K562 (cell line): ENCODE results near the gene CCL5. TPM values are rescaled to one million over a fixed set of nuclear protein-coding genes. Genes with fewer than 3 reads are reported as not detected.

Source experiments
- CBFA2T2 ChIP-seq: fragments of 450-650 bp; conservative IDR thresholded peaks from 2 replicates; pipeline ENCODE4 v1.6.1; 2017; ENCODE audit warnings: mild to moderate bottlenecking
- CBFA2T3 ChIP-seq: fragments of 450-650 bp; IDR thresholded peaks from 2 replicates; pipeline ENCODE4 v1.6.1; 2017
- CGGBP1 ChIP-seq: fragments of 250-450 bp; sonication (Bioruptor Pico); IDR thresholded peaks from 2 replicates; pipeline ENCODE4 v1.9.0; 2021; ENCODE audit warnings: mild to moderate bottlenecking
- E2F4 ChIP-seq: sonication (generic); formaldehyde crosslinking; IDR thresholded peaks from 2 replicates; pipeline ENCODE4 v1.8.0; 2022; ENCODE audit warnings: mild to moderate bottlenecking, low read depth, missing genetic modification reagents
- FOS ChIP-seq: IDR thresholded peaks from 3 replicates; pipeline ENCODE4 v1.6.1; 2011; ENCODE audit not compliant: insufficient read length; ENCODE audit errors: extremely low read depth
- GTF2E2 ChIP-seq: fragments of 200-800 bp; sonication (Bioruptor generic); IDR thresholded peaks from 2 replicates; pipeline ENCODE4 v1.6.1; 2016; ENCODE audit warnings: missing genetic modification characterization, missing compliant biosample characterization
- HINFP ChIP-seq: fragments of 450-650 bp; conservative IDR thresholded peaks from 2 replicates; pipeline ENCODE4 v1.6.1; 2016; ENCODE audit warnings: missing genetic modification characterization, low read depth, mild to moderate bottlenecking, control low read depth, missing compliant biosample characterization
- HNRNPK ChIP-seq: fragments of 200-400 bp; formaldehyde crosslinking; IDR thresholded peaks from one replicate; pipeline ENCODE4 v1.6.1; 2018; ENCODE audit warnings: mild to moderate bottlenecking, low read depth, low read length; ENCODE audit not compliant: poor library complexity, severe bottlenecking
- MAZ ChIP-seq, 2 experiments: fragments of 450-650 bp in 1 of 2; sonication (generic) in 1 of 2; formaldehyde crosslinking; IDR thresholded peaks in 1 of 2; conservative IDR thresholded peaks in 1 of 2; 2 replicates each; pipeline versions ENCODE4 v1.4.0 to v1.5.0; 2020; ENCODE audit warnings: mild to moderate bottlenecking in 1 of 2, missing genetic modification reagents in 1 of 2
- NEUROD1 ChIP-seq: fragments of 150-350 bp; IDR thresholded peaks from 2 replicates; pipeline ENCODE4 v1.6.1; 2014; ENCODE audit warnings: borderline replicate concordance, low read length, low read depth; ENCODE audit not compliant: partially characterized antibody
- SAP30 ChIP-seq: fragments of 200-600 bp; sonication (generic); IDR thresholded peaks from 2 replicates; pipeline ENCODE4 v1.6.1; 2012; ENCODE audit warnings: borderline replicate concordance, low read depth, mild to moderate bottlenecking, moderate library complexity, low read length, control low read depth, inconsistent platforms; ENCODE audit not compliant: insufficient read depth, poor library complexity, severe bottlenecking
- ZNF24 ChIP-seq: fragments of 450-650 bp; IDR thresholded peaks from 2 replicates; pipeline ENCODE4 v1.6.1; 2016
- ZNF407 ChIP-seq: fragments of 450-650 bp; IDR thresholded peaks from 2 replicates; pipeline ENCODE4 v1.6.1; 2016; ENCODE audit warnings: low read depth
- ZNF589 ChIP-seq: fragments of 200-800 bp; sonication (Bioruptor generic); IDR thresholded peaks from 2 replicates; pipeline ENCODE4 v1.6.1; 2016; ENCODE audit warnings: low read depth, missing genetic modification characterization, missing compliant biosample characterization
- ZNF76 ChIP-seq: fragments of 250-450 bp; sonication (Bioruptor Pico); IDR thresholded peaks from 2 replicates; pipeline ENCODE4 v1.4.0; 2020; ENCODE audit warnings: mild to moderate bottlenecking, moderate library complexity, borderline replicate concordance
- polyA plus RNA-seq, 8 experiments: library from polyadenylated mRNA; depleted of rRNA in 4 of 8; stranded (reverse) in 5 of 8; unstranded in 3 of 8; fragments of >200 nt; fragmentation: Nextera tagmentation in 2 of 8; fragmentation: Illumina TruSeq in 1 of 8; extraction: Ambion mirVana in 2 of 8; extraction: Trizol in 1 of 8; gene quantifications; 2 replicates each; pipeline versions ENCODE4 v1.2.1 to v1.2.3, GENCODE V29; 2011 to 2014; ENCODE audit warnings: inconsistent platforms in 1 of 8, missing spikeins in 1 of 8
- total RNA-seq, 7 experiments: library from RNA; depleted of rRNA in 6 of 7; stranded (reverse); fragments of >200 nt in 6 of 7; fragmentation: Illumina TruSeq in 2 of 7; extraction: Trizol in 2 of 7; gene quantifications; 2 replicates each; pipeline versions ENCODE4 v1.2.1 to v1.2.3, GENCODE V29; 2011 to 2021; ENCODE audit warnings: low replicate concordance in 1 of 7

Gene CCL5
- total and polyA plus RNA-seq, 9 of the 15 experiments (the other 6 are each of a cell fraction or from before 2014, with no cell fraction given), result 0.18 to 0.59 (median 0.45) TPM; not detected in 1

GRCh38 chr17:35849469-35850348 lies 30.5 kb downstream of the CCL5 start (continued):
- no peak for TF ChIP-seq ZNF24
- TF ChIP-seq ZNF589 (CRISPR knock-in tag), result no peak
- no peak for TF ChIP-seq HINFP (tag)
- no peak for TF ChIP-seq NEUROD1
- TF ChIP-seq ZNF76, result no peak
- no peak for TF ChIP-seq CBFA2T2
- TF ChIP-seq MAZ (CRISPR knock-in tag; conservative IDR thresholded peaks at IDR 0.05 in 1 of 2, IDR thresholded peaks at IDR 0.05 in 1 of 2), result 0 out of 4 replicates have a peak, but pooled peaks of 1 of the 2 experiments have one; percentile 20
- TF ChIP-seq SAP30, result no peak
- TF ChIP-seq E2F4 (CRISPR knock-in tag), result no peak
- TF ChIP-seq CGGBP1 (CRISPR knock-in tag), result no peak
- no peak for TF ChIP-seq HNRNPK
- no peak for TF ChIP-seq CBFA2T3
- TF ChIP-seq FOS, result no peak
- no peak for TF ChIP-seq GTF2E2 (tag)
- TF ChIP-seq ZNF407, result no peak
